Esophagus muscularis mucosa (tissue), 4 donors: ENCODE data around the gene BCAS3. TPM values are rescaled to one million over a fixed set of nuclear protein-coding genes. Genes with fewer than 3 reads are reported as not detected.
A peak's percentile ranks its signal among the peaks of the same experiment; 100 is the strongest.

ENCODE experiments used
- DNase-seq: peaks from one replicate; pipeline ENCODE4 v3.0.0-alpha.2; 2017; ENCODE audit errors: extremely low spot score
- H3K27ac ChIP-seq, 4 donors: fragments of 200-600 bp; sonication (generic); replicated peaks in 1 of 4; 1 replicate in 3 of 4; 2 replicates in 1 of 4; pipeline ENCODE4 v1.5.1; 2016 to 2019; ENCODE audit warnings: mild to moderate bottlenecking in 1 of 4
- H3K27me3 ChIP-seq, 4 donors: fragments of 200-600 bp; sonication (generic); one replicate each; pipeline versions ENCODE4 v1.5.1 to v1.6.0; 2016 to 2019
- H3K36me3 ChIP-seq, 4 donors: fragments of 200-600 bp; sonication (generic); one replicate each; pipeline ENCODE4 v1.5.1; 2016 to 2019
- H3K4me1 ChIP-seq, 4 donors: fragments of 200-600 bp; sonication (generic); one replicate each; pipeline ENCODE4 v1.5.1; 2016 to 2019
- H3K4me3 ChIP-seq, 4 donors: fragments of 200-600 bp; sonication (generic); 1 replicate in 2 of 4; 2 replicates in 2 of 4; pipeline ENCODE4 v1.5.1; 2016 to 2019; ENCODE audit warnings: mild to moderate bottlenecking in 4 of 4, moderate library complexity in 1 of 4
- H3K9me3 ChIP-seq, 4 donors: fragments of 200-600 bp; sonication (generic); 1 replicate in 3 of 4; 2 replicates in 1 of 4; pipeline ENCODE4 v1.5.1; 2016 to 2019
- EP300 ChIP-seq: sonication (generic); formaldehyde crosslinking; IDR thresholded peaks from one replicate; pipeline ENCODE4 v1.6.1; 2017; ENCODE audit warnings: antibody characterized with exemption
- POLR2A ChIP-seq: fragments of 450-650 bp; IDR thresholded peaks from one replicate; pipeline ENCODE4 v1.6.1; 2017; ENCODE audit warnings: antibody characterized with exemption, moderate library complexity, mild to moderate bottlenecking, low read depth
- POLR2AphosphoS5 ChIP-seq, 2 donors: sonication (generic); formaldehyde crosslinking; IDR thresholded peaks; one replicate each; pipeline ENCODE4 v1.6.1; 2017; ENCODE audit warnings: antibody characterized with exemption in 2 of 2
- WGBS: methylation state at CpG from one replicate; pipeline ENCODE4 v1.1.5; 2018; 5-methylcytosine and 5-hydroxymethylcytosine counted together
- intact Hi-C: fragments of 100-400 bp; cut with DNase I; formaldehyde crosslinking; loops from one replicate; pipeline ENCODE4 v1.15.1; 2023
- total RNA-seq, 4 donors: library from RNA; depleted of rRNA; stranded (reverse); fragments of >200 nt; gene quantifications; one replicate each; pipeline versions ENCODE4 v1.1.0 to v1.2.1, GENCODE V29; 2016
- TF ChIP-seq, protein P1 (sequence below), 3 experiments: fragments of 200-600 bp in 2 of 3; fragments of 450-650 bp in 1 of 3; sonication (generic) in 2 of 3; IDR thresholded peaks; one replicate each; pipeline ENCODE4 v1.5.1; 2017 to 2019; ENCODE audit warnings: antibody characterized with exemption in 3 of 3, mild to moderate bottlenecking in 2 of 3, moderate library complexity in 1 of 3

Gene BCAS3
- total RNA-seq, 4 donors from 2014 or later = 17.4 to 25.7 (median 19.5) TPM

GRCh38 chr17:61388561-61389356, 711.1 kb downstream of the BCAS3 start:
- Histone ChIP-seq H3K4me1 (peaks cover 5 to 18% (median 14%) of the 10 kb centered on the region in 4 donors), H3K9me3 (no peaks in the 10 kb centered on the region), H3K27ac (no peak overlapping the region), H3K36me3 (peaks cover 0 to 5% (median 0%) of the 10 kb centered on the region in 4 donors), H3K4me3 (no peak overlapping the region), H3K27me3 (no peaks in the 10 kb centered on the region)
- intact Hi-C loops = loop anchor here (10.0 kb wide), 1 partner anchor 244 kb away; no protein-coding TSS in a partner anchor
- no peak for DNase-seq
- 91% methylated on average over 21 of the region's 21 CpGs for WGBS
- no peak for TF ChIP-seq EP300
- no peak for TF ChIP-seq POLR2AphosphoS5 (IDR thresholded peaks at IDR 0.05)
- no peak for TF ChIP-seq POLR2A

- Histone ChIP-seq H3K4me1 (peaks cover 5 to 29% (median 18%) of the 10 kb centered on the region in 4 donors), H3K4me3 (peak overlapping the region in 3 of 4 donors; percentile 28 to 38 (median 35)), H3K27me3 (no peaks in the 10 kb centered on the region), H3K27ac (peak overlapping the region in 2 of 4 donors; percentile 5 to 20), H3K9me3 (no peaks in the 10 kb centered on the region), H3K36me3 (peaks cover 0 to 5% (median 0%) of the 10 kb centered on the region in 4 donors)
- no peak for TF ChIP-seq POLR2A
- TF ChIP-seq, protein P1, sequence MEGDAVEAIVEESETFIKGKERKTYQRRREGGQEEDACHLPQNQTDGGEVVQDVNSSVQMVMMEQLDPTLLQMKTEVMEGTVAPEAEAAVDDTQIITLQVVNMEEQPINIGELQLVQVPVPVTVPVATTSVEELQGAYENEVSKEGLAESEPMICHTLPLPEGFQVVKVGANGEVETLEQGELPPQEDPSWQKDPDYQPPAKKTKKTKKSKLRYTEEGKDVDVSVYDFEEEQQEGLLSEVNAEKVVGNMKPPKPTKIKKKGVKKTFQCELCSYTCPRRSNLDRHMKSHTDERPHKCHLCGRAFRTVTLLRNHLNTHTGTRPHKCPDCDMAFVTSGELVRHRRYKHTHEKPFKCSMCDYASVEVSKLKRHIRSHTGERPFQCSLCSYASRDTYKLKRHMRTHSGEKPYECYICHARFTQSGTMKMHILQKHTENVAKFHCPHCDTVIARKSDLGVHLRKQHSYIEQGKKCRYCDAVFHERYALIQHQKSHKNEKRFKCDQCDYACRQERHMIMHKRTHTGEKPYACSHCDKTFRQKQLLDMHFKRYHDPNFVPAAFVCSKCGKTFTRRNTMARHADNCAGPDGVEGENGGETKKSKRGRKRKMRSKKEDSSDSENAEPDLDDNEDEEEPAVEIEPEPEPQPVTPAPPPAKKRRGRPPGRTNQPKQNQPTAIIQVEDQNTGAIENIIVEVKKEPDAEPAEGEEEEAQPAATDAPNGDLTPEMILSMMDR (IDR thresholded peaks at IDR 0.05) = peak; percentile 82 to 90 (median 84)
- DNase-seq = no peak
- 29% methylated on average over 7 of the region's 25 CpGs for WGBS
- intact Hi-C loops = loop anchor here (5.0 to 10.0 kb wide), 4 partner anchors 135 to 675 kb away; no protein-coding TSS in a partner anchor
These were observed 712.2 kb downstream of the BCAS3 start for GRCh38 chr17:61389670-61390478.

GRCh38 chr17:61390479-61390791, 712.8 kb downstream of the BCAS3 start:
- Histone ChIP-seq H3K9me3 (no peaks in the 10 kb centered on the region), H3K4me3 (no peak overlapping the region), H3K27me3 (peaks cover 0 to 3% (median 0%) of the 10 kb centered on the region in 4 donors), H3K4me1 (peaks cover 5 to 30% (median 19%) of the 10 kb centered on the region in 4 donors), H3K27ac (peak overlapping the region in 1 of 4 donors; percentile 5), H3K36me3 (peaks cover 0 to 5% (median 0%) of the 10 kb centered on the region in 4 donors)
- WGBS = no CpG with 5 or more reads among the region's 11 CpGs
- TF ChIP-seq POLR2AphosphoS5 (IDR thresholded peaks at IDR 0.05) (no peak), EP300 (no peak), POLR2A (no peak)
- TF ChIP-seq, protein P1 (IDR thresholded peaks at IDR 0.05) = no peak
- intact Hi-C loops = loop anchor here (5.0 to 10.0 kb wide), 3 partner anchors 136 to 676 kb away; no protein-coding TSS in a partner anchor
- no peak for DNase-seq

GRCh38 chr17:61391595-61392291, 714.1 kb downstream of the BCAS3 start:
- DNase-seq = no peak
- no peak overlapping the region for H3K4me3 ChIP-seq
- H3K4me1 ChIP-seq = peaks cover 11 to 43% (median 31%) of the 10 kb centered on the region in 4 donors
- H3K27ac ChIP-seq = no peak overlapping the region
- no peak for TF ChIP-seq EP300
- TF ChIP-seq POLR2A = no peak
- TF ChIP-seq, protein P1 (IDR thresholded peaks at IDR 0.05) = no peak
- TF ChIP-seq POLR2AphosphoS5 (IDR thresholded peaks at IDR 0.05) = no peak
- H3K27me3 ChIP-seq = peaks cover 0 to 16% (median 8%) of the 10 kb centered on the region in 4 donors
- intact Hi-C loops = loop anchor here (5.0 to 10.0 kb wide), 3 partner anchors 137 to 677 kb away; no protein-coding TSS in a partner anchor
- WGBS = 89% methylated on average over 15 of the region's 19 CpGs
- H3K36me3 ChIP-seq = peaks cover 0 to 5% (median 0%) of the 10 kb centered on the region in 4 donors
- no peaks in the 10 kb centered on the region for H3K9me3 ChIP-seq
